Upper lobe of left lung (tissue), 6 donors: ENCODE data around the gene ERV3-1. TPM values are rescaled to one million over a fixed set of nuclear protein-coding genes. Genes with fewer than 3 reads are reported as not detected.

Experiments used
- ATAC-seq, 2 donors: fragments of 200-7000 bp; cut with Tn5 transposase; one replicate each; pipeline ENCODE4 v1.9.1; 2022; ENCODE audit warnings: mild to moderate bottlenecking in 2 of 2, moderate library complexity in 2 of 2; ENCODE audit not compliant: low FRiP score in 2 of 2
- DNase-seq, 2 donors: peaks; one replicate each; pipeline ENCODE4 v3.0.0-alpha.2; 2019 to 2020
- H3K27ac ChIP-seq, 4 donors: fragments of 200-600 bp; sonication (generic); one replicate each; pipeline ENCODE4 v1.5.1; 2016 to 2019
- H3K27me3 ChIP-seq, 4 donors: fragments of 200-600 bp; sonication (generic); one replicate each; pipeline ENCODE4 v1.5.1; 2017 to 2019
- H3K36me3 ChIP-seq, 4 donors: fragments of 200-600 bp; sonication (generic); one replicate each; pipeline ENCODE4 v1.5.1; 2016 to 2019
- H3K4me1 ChIP-seq, 4 donors: fragments of 200-600 bp; sonication (generic); one replicate each; pipeline ENCODE4 v1.5.1; 2018 to 2019
- H3K4me3 ChIP-seq, 4 donors: fragments of 200-600 bp; sonication (generic); one replicate each; pipeline ENCODE4 v1.5.1; 2017 to 2019; ENCODE audit warnings: mild to moderate bottlenecking in 2 of 4, moderate library complexity in 1 of 4
- H3K9me3 ChIP-seq, 4 donors: fragments of 200-600 bp; sonication (generic); one replicate each; pipeline ENCODE4 v1.5.1; 2018 to 2019
- EP300 ChIP-seq, 4 donors: sonication (generic); formaldehyde crosslinking; IDR thresholded peaks; one replicate each; pipeline ENCODE4 v1.5.1; 2017; ENCODE audit warnings: antibody characterized with exemption in 4 of 4, control low read depth in 2 of 4
- POLR2A ChIP-seq, 4 donors: fragments of 450-650 bp; IDR thresholded peaks; one replicate each; pipeline ENCODE4 v1.5.1; 2016 to 2017; ENCODE audit warnings: antibody characterized with exemption in 4 of 4, mild to moderate bottlenecking in 2 of 4
- POLR2AphosphoS5 ChIP-seq, 2 donors: sonication (generic); formaldehyde crosslinking; IDR thresholded peaks; one replicate each; pipeline ENCODE4 v1.5.1; 2017; ENCODE audit warnings: antibody characterized with exemption in 2 of 2
- WGBS, 2 donors: methylation state at CpG; one replicate each; pipeline ENCODE4 v1.1.5; 2017 to 2018; 5-methylcytosine and 5-hydroxymethylcytosine counted together
- total RNA-seq, 6 donors: library from RNA; depleted of rRNA in 4 of 6; stranded (reverse); fragments of >200 nt in 4 of 6; gene quantifications; one replicate each; pipeline versions ENCODE4 v1.1.0 to v1.2.1, GENCODE V29; 2016 to 2021
- TF ChIP-seq, protein P1 (sequence below), 6 experiments: fragments of 450-650 bp in 4 of 6; fragments of 200-600 bp in 2 of 6; sonication (generic) in 2 of 6; IDR thresholded peaks; one replicate each; pipeline ENCODE4 v1.5.1; 2016 to 2019; ENCODE audit warnings: antibody characterized with exemption in 6 of 6
- donor health status: DM: no; HTN: no; CAD: no; lungs with moderate emphysema.
- donor health status: DM: no; HTN: yes; CAD: no; lungs with severe emphysema.

The ERV3-1 gene
- total RNA-seq, 6 donors from 2014 or later, result 17.9 to 38.8 (median 25.3) TPM

- Histone ChIP-seq H3K4me1 (peaks cover 29 to 54% (median 35%) of the 10 kb centered on the region in 4 donors), H3K4me3 (peak overlapping the region in 3 of 4 donors; percentile 72 to 81 (median 76)), H3K9me3 (no peaks in the 10 kb centered on the region), H3K27ac (no peak overlapping the region), H3K36me3 (peaks cover 0 to 7% (median 0%) of the 10 kb centered on the region in 4 donors), H3K27me3 (no peaks in the 10 kb centered on the region)
- ATAC-seq (no peak), DNase-seq (no peak)
- WGBS, 2 donors, result 56 to 72% methylated on average over 1 of the region's 1 CpG
- TF ChIP-seq POLR2AphosphoS5 (IDR thresholded peaks at IDR 0.05), result no peak
- TF ChIP-seq, protein P1, sequence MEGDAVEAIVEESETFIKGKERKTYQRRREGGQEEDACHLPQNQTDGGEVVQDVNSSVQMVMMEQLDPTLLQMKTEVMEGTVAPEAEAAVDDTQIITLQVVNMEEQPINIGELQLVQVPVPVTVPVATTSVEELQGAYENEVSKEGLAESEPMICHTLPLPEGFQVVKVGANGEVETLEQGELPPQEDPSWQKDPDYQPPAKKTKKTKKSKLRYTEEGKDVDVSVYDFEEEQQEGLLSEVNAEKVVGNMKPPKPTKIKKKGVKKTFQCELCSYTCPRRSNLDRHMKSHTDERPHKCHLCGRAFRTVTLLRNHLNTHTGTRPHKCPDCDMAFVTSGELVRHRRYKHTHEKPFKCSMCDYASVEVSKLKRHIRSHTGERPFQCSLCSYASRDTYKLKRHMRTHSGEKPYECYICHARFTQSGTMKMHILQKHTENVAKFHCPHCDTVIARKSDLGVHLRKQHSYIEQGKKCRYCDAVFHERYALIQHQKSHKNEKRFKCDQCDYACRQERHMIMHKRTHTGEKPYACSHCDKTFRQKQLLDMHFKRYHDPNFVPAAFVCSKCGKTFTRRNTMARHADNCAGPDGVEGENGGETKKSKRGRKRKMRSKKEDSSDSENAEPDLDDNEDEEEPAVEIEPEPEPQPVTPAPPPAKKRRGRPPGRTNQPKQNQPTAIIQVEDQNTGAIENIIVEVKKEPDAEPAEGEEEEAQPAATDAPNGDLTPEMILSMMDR (IDR thresholded peaks at IDR 0.05), result no peak
- no peak for TF ChIP-seq POLR2A (IDR thresholded peaks at IDR 0.05)
- TF ChIP-seq EP300 (IDR thresholded peaks at IDR 0.05), result no peak
These were observed 1.9 kb downstream of the ERV3-1 start for GRCh38 chr7:65004575-65004974.

DNA sequence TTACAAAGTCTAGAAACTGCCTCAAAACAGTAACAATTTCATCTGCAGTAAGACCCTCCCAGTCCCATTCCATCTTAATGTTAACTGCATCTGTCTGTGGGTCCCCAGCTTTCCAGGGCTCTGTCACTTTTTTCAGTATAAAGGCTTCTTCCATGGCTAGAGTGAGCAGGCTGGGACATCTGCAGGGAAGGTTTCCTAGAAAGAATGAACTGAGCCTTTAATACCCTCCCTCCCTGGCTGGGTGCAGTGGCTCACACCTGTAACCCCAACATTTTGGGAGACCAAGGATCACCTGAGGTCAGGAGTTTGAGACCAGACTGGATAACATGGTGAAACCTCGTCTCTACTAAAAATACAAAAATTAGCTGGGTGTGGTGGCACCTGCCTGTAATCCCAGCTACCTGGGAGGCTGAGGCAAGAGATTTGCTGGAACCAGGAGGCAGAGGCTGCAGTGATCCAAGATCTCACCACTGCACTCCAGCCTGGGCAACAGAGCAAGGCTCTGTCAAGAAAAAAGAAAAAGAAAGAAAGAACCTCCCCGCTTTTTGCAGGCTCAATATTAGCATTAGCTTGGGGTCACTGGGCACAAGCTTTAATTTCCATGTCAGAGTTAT, 3.4 kb downstream of the ERV3-1 start:
- Histone ChIP-seq H3K27ac (peak overlapping the region in 1 of 4 donors; percentile 60), H3K4me1 (peaks cover 33 to 62% (median 42%) of the 10 kb centered on the region in 4 donors), H3K27me3 (no peaks in the 10 kb centered on the region), H3K36me3 (peaks cover 0 to 12% (median 0%) of the 10 kb centered on the region in 4 donors), H3K9me3 (peaks cover 0 to 8% (median 2%) of the 10 kb centered on the region in 4 donors), H3K4me3 (no peak overlapping the region)
- 88 to 91% methylated on average over 2 of the region's 2 CpGs for WGBS, 2 donors
- TF ChIP-seq, protein P1 (IDR thresholded peaks at IDR 0.05), result no peak
- no peak for TF ChIP-seq POLR2AphosphoS5 (IDR thresholded peaks at IDR 0.05)
- no peak for TF ChIP-seq EP300 (IDR thresholded peaks at IDR 0.05)
- no peak for TF ChIP-seq POLR2A (IDR thresholded peaks at IDR 0.05)
- no peak for DNase-seq
- no peak for ATAC-seq

DNA sequence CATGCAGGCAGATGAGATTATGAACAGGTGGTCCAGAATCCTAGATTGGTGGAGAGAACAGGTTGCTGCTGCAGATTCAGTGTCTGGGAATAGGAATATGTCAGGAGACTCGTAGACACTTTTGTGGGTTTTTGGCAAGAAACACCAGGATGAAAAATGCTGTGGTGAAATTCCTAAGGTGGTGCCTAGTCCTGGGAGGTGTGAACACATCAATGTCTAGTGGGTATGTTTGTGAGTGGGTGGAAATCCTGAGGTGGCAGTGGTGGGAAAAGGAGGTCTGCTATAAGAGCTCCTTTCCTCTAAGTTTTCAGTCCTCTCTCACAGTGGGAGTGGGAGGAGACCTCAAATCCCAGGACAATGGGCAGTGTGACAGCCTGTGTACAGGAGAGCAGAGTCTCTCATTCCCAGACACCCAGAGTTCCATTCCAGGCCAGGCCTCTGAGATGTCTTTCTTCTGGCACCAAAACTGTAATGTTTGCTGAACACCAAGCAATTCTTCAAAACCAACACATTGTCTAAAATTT, 5.1 kb downstream of the ERV3-1 start:
- peaks cover 31 to 57% (median 46%) of the 10 kb centered on the region in 4 donors for H3K4me1 ChIP-seq
- no peak for DNase-seq
- H3K4me3 ChIP-seq, result no peak overlapping the region
- peak overlapping the region in 1 of 4 donors; percentile 35 for H3K27ac ChIP-seq
- WGBS, 2 donors, result 0% methylated on average over 1 of the region's 1 CpG
- H3K36me3 ChIP-seq, result peaks cover 0 to 12% (median 0%) of the 10 kb centered on the region in 4 donors
- ATAC-seq, result no peak
- TF ChIP-seq, protein P1 (IDR thresholded peaks at IDR 0.05), result no peak
- TF ChIP-seq POLR2A (IDR thresholded peaks at IDR 0.05) (no peak), POLR2AphosphoS5 (IDR thresholded peaks at IDR 0.05) (no peak), EP300 (IDR thresholded peaks at IDR 0.05) (no peak)
- H3K9me3 ChIP-seq, result peaks cover 0 to 13% (median 4%) of the 10 kb centered on the region in 4 donors
- no peaks in the 10 kb centered on the region for H3K27me3 ChIP-seq

DNA sequence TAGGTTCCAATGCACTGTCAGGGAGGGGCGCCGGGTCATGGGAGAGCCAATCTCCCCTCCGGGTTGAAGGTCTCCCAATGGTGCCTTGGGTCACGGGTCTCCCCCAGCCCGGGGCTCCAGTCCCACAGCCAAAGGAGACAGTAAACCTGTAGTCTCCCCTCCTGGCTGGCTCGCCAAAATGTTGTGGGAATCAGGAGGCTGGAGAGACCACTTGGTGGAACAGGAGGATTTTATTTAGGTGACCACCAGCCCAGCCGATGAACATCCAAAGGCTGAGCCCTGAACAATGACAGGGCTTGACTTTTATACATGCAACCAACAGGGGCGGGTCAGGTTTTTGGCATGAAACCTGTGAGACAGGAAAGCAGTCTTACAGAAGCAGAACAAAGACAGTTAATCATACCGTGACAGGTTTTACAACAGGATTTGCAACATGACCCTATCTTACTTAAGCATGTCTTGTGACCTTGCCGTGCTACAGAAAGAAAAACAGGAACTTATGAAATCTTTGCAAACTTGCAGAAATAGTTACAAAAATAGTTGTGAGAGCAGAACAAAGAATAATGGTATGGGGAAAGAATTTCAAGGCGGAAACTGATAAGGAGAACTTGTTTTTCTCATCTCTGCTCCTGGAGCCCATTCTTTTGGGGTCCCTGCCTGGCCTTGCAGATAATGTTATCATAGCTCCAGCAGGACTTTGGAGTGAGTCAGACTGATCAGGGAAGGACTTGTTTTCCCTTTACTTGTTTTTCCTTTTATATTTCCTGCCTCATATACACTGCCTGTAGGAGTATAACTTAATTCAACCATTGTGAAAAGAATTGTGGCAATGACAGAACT, 7.1 kb downstream of the ERV3-1 start:
- ATAC-seq (peak in 1 of 2 donors; percentile 76), DNase-seq (peak; percentile 36 to 56)
- no peaks in the 10 kb centered on the region for H3K27me3 ChIP-seq
- peaks cover 0 to 12% (median 0%) of the 10 kb centered on the region in 4 donors for H3K36me3 ChIP-seq
- no peak for TF ChIP-seq POLR2A (IDR thresholded peaks at IDR 0.05)
- TF ChIP-seq POLR2AphosphoS5 (IDR thresholded peaks at IDR 0.05), result peak in 1 of 2 donors; percentile 53
- peak in 1 of 4 donors; percentile 74 for TF ChIP-seq EP300 (IDR thresholded peaks at IDR 0.05)
- H3K9me3 ChIP-seq, result peaks cover 0 to 31% (median 14%) of the 10 kb centered on the region in 4 donors
- WGBS, 2 donors, result 45 to 68% methylated on average over 6 to 11 of the region's 11 CpGs
- peak overlapping the region; percentile 67 to 85 (median 84) for H3K27ac ChIP-seq
- peaks cover 19 to 41% (median 32%) of the 10 kb centered on the region in 4 donors for H3K4me1 ChIP-seq
- no peak overlapping the region for H3K4me3 ChIP-seq

DNA sequence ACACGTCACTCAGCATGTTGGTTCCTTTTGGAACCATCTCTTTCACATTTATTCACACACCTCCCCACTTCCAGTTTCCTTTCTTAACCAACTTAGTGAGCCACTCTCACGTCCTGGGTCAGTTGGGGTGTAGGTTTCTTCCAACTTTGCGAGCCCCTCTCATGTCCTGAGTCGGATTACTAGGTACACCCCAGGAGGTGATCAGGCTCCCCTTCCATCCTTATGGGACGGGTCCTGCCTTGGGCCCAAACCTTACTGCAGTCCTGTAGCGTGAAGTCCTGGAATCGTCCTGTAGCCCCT, 7.7 kb downstream of the ERV3-1 start:
- WGBS, 2 donors, result 96 to 97% methylated on average over 7 of the region's 7 CpGs
- peaks cover 0 to 12% (median 0%) of the 10 kb centered on the region in 4 donors for H3K36me3 ChIP-seq
- no peak for ATAC-seq
- no peak for DNase-seq
- H3K27me3 ChIP-seq, result no peaks in the 10 kb centered on the region
- H3K4me3 ChIP-seq, result no peak overlapping the region
- peaks cover 13 to 36% (median 27%) of the 10 kb centered on the region in 4 donors for H3K4me1 ChIP-seq
- TF ChIP-seq, protein P1 (IDR thresholded peaks at IDR 0.05), result no peak
- TF ChIP-seq POLR2A (IDR thresholded peaks at IDR 0.05) (no peak), POLR2AphosphoS5 (IDR thresholded peaks at IDR 0.05) (no peak), EP300 (IDR thresholded peaks at IDR 0.05) (no peak)
- H3K9me3 ChIP-seq, result peaks cover 0 to 36% (median 18%) of the 10 kb centered on the region in 4 donors
- H3K27ac ChIP-seq, result peak overlapping the region; percentile 67 to 85 (median 84)
